ENCODE results near the gene KLK5.

KLK5 gene

GRCh38 chr19:50894478-50895356 is 58.1 kb downstream of the KLK5 start:
- no peak for DNase-seq (ENCODE audit: low read depth)
- no peak for TF ChIP-seq CTCF (IDR thresholded peaks at IDR 0.05; ENCODE audit: insufficient read depth, low read depth, low read length, missing control alignments)
- no peak overlapping the region for H3K4me3 ChIP-seq (ENCODE audit: low read length)

Data from epithelial cell of esophagus (primary cell).